IMR-90 (cell line): ENCODE measurements around the gene GAREM1. TPM values are rescaled to one million over a fixed set of nuclear protein-coding genes. Genes with fewer than 3 reads are reported as not detected.

Experiments
- ATAC-seq: fragments of 200-7000 bp; cut with Tn5 transposase; 2 replicates; pipeline ENCODE4 v1.9.1; 2020; ENCODE audit warnings: low read depth, mild to moderate bottlenecking, moderate library complexity
- BruUV-seq: library from RNA; stranded (reverse); fragments of 400-500 nt; replicated peaks from 2 replicates; lab custom pipeline; 2021; lab: Mats Ljungman, UMichigan
- CTCF ChIA-PET: fragments of 300-600 bp; formaldehyde crosslinking; extraction: SDS; loops from one replicate; lab custom pipeline; 2021; ENCODE audit warnings: antibody characterized with exemption; lab: Yijun Ruan, JAX
- POLR2A ChIA-PET: fragments of 300-600 bp; sonication (Branson Sonifier 250); formaldehyde crosslinking; loops from one replicate; lab custom pipeline; 2022; ENCODE audit warnings: antibody characterized with exemption; ENCODE audit not compliant: unreplicated experiment; lab: Charles Lee
- DNase-seq: peaks from one replicate; pipeline ENCODE4 v3.0.0; 2013
- H2AFZ ChIP-seq: replicated peaks from 2 replicates; pipeline ENCODE3; 2013; ENCODE audit warnings: low read length, mild to moderate bottlenecking; ENCODE audit not compliant: poor library complexity
- H2AK5ac ChIP-seq: 2 replicates; pipeline ENCODE4 v1.6.1; 2013; ENCODE audit warnings: low read depth, low read length, inconsistent platforms
- H2AK9ac ChIP-seq: replicated peaks from 2 replicates; pipeline ENCODE3; 2013; ENCODE audit warnings: mild to moderate bottlenecking, low read depth, low read length, moderate library complexity; ENCODE audit not compliant: poor library complexity
- H2BK120ac ChIP-seq: 2 replicates; pipeline ENCODE4 v1.6.1; 2013; ENCODE audit warnings: low read depth, low read length, inconsistent platforms
- H2BK15ac ChIP-seq: 3 replicates; pipeline ENCODE4 v1.6.1; 2013; ENCODE audit warnings: low read depth, low read length, inconsistent platforms
- H2BK20ac ChIP-seq: 2 replicates; pipeline ENCODE4 v1.6.1; 2013; ENCODE audit warnings: low read depth, mild to moderate bottlenecking, inconsistent platforms, low read length, moderate library complexity
- H2BK5ac ChIP-seq: 2 replicates; pipeline ENCODE4 v1.6.1; 2013; ENCODE audit warnings: mild to moderate bottlenecking, low read depth, low read length, inconsistent platforms; ENCODE audit not compliant: poor library complexity, severe bottlenecking
- H3K14ac ChIP-seq: replicated peaks from 2 replicates; pipeline ENCODE4 v1.6.1; 2013; ENCODE audit warnings: low read depth, low read length, inconsistent platforms
- H3K18ac ChIP-seq: 2 replicates; pipeline ENCODE4 v1.6.1; 2013; ENCODE audit warnings: low read depth, low read length, control low read depth
- H3K23ac ChIP-seq: 2 replicates; pipeline ENCODE4 v1.6.1; 2013; ENCODE audit warnings: low read depth, low read length, inconsistent platforms
- H3K27ac ChIP-seq: 2 replicates; pipeline ENCODE4 v1.5.1; 2013; ENCODE audit warnings: mild to moderate bottlenecking, control low read depth, low read length; ENCODE audit not compliant: insufficient read depth
- H3K27me3 ChIP-seq: 2 replicates; pipeline ENCODE4 v1.6.1; 2013; ENCODE audit warnings: low read length; ENCODE audit not compliant: control insufficient read depth, insufficient read depth
- H3K36me3 ChIP-seq: 2 replicates; pipeline ENCODE4 v1.6.1; 2013; ENCODE audit warnings: low read length, mixed read lengths; ENCODE audit not compliant: control insufficient read depth, insufficient read depth
- H3K4ac ChIP-seq: 2 replicates; pipeline ENCODE4 v1.6.1; 2013; ENCODE audit warnings: low read depth, low read length, inconsistent platforms
- H3K4me1 ChIP-seq: 2 replicates; pipeline ENCODE4 v1.6.1; 2013; ENCODE audit warnings: low read length, mixed read lengths; ENCODE audit not compliant: control insufficient read depth, insufficient read depth
- H3K4me2 ChIP-seq: 2 replicates; pipeline ENCODE4 v1.6.1; 2013; ENCODE audit warnings: low read depth, mild to moderate bottlenecking, control low read depth, low read length, moderate library complexity
- H3K4me3 ChIP-seq: 2 replicates; pipeline ENCODE4 v1.5.1; 2013; ENCODE audit warnings: low read depth, mild to moderate bottlenecking, control low read depth, low read length, moderate library complexity; ENCODE audit not compliant: insufficient read depth
- H3K56ac ChIP-seq: 2 replicates; pipeline ENCODE4 v1.6.1; 2013; ENCODE audit warnings: low read length, inconsistent platforms; ENCODE audit not compliant: insufficient read depth; ENCODE audit errors: extremely low read depth
- H3K79me1 ChIP-seq, 2 experiments: 2 replicates each; pipeline ENCODE4 v1.6.1; 2013; ENCODE audit warnings: low read length in 2 of 2, inconsistent platforms in 1 of 2, low read depth in 1 of 2
- H3K9ac ChIP-seq: 2 replicates; pipeline ENCODE4 v1.6.1; 2013; ENCODE audit warnings: low read depth, low read length, control low read depth
- H3K9me1 ChIP-seq: 2 replicates; pipeline ENCODE4 v1.6.1; 2013; ENCODE audit warnings: low read length, inconsistent platforms; ENCODE audit not compliant: insufficient read depth
- H3K9me3 ChIP-seq: 2 replicates; pipeline ENCODE4 v1.6.1; 2013; ENCODE audit warnings: low read length; ENCODE audit not compliant: control insufficient read depth, insufficient read depth
- H4K20me1 ChIP-seq: 2 replicates; pipeline ENCODE4 v1.6.1; 2013; ENCODE audit warnings: low read length, inconsistent platforms; ENCODE audit not compliant: insufficient read depth
- H4K5ac ChIP-seq: 2 replicates; pipeline ENCODE4 v1.6.1; 2013; ENCODE audit warnings: mild to moderate bottlenecking, low read depth, low read length, control low read depth
- H4K8ac ChIP-seq, 2 experiments: 2 replicates each; pipeline ENCODE4 v1.6.1; 2013; ENCODE audit warnings: low read depth in 2 of 2, low read length in 2 of 2, control low read depth in 1 of 2, inconsistent platforms in 1 of 2
- H4K91ac ChIP-seq: 2 replicates; pipeline ENCODE4 v1.6.1; 2013; ENCODE audit warnings: low read depth, low read length, inconsistent platforms; ENCODE audit not compliant: insufficient read depth
- CHD1 ChIP-seq: IDR thresholded peaks from 2 replicates; pipeline ENCODE4 v1.6.1; 2012; ENCODE audit warnings: low read depth, low read length, improper control_type of control experiment
- CTCF ChIP-seq: conservative IDR thresholded peaks from 2 replicates; pipeline ENCODE4 v1.5.1; 2012; ENCODE audit warnings: mild to moderate bottlenecking, low read depth, low read length, improper control_type of control experiment
- ELK1 ChIP-seq: fragments of 150-350 bp; IDR thresholded peaks from 2 replicates; pipeline ENCODE4 v1.6.1; 2016; ENCODE audit warnings: low read depth, mild to moderate bottlenecking, low read length, moderate library complexity, borderline replicate concordance
- MAZ ChIP-seq: IDR thresholded peaks from 2 replicates; pipeline ENCODE4 v1.6.1; 2012; ENCODE audit warnings: low read depth, mild to moderate bottlenecking, low read length, improper control_type of control experiment, moderate library complexity, borderline replicate concordance
- MXI1 ChIP-seq: IDR thresholded peaks from 2 replicates; pipeline ENCODE4 v1.6.1; 2012; ENCODE audit warnings: low read depth, mild to moderate bottlenecking, low read length, moderate library complexity, borderline replicate concordance
- POLR2A ChIP-seq: IDR thresholded peaks from 2 replicates; pipeline ENCODE4 v1.6.1; 2012; ENCODE audit warnings: mild to moderate bottlenecking, low read depth, low read length
- RAD21 ChIP-seq: IDR thresholded peaks from 2 replicates; pipeline ENCODE4 v1.6.1; 2012; ENCODE audit warnings: low read length, improper control_type of control experiment
- RCOR1 ChIP-seq: IDR thresholded peaks from 2 replicates; pipeline ENCODE4 v1.6.1; 2012; ENCODE audit warnings: mild to moderate bottlenecking, low read length, improper control_type of control experiment; ENCODE audit not compliant: insufficient replicate concordance
- RFX5 ChIP-seq: IDR thresholded peaks from 2 replicates; pipeline ENCODE4 v1.8.0; 2012; ENCODE audit warnings: low read depth, mild to moderate bottlenecking, low read length, moderate library complexity
- SMC3 ChIP-seq: fragments of 150-350 bp; IDR thresholded peaks from 2 replicates; pipeline ENCODE4 v1.6.1; 2016; ENCODE audit warnings: low read depth, mild to moderate bottlenecking, antibody characterized with exemption, low read length, moderate library complexity
- USF2 ChIP-seq: fragments of 150-350 bp; IDR thresholded peaks from 2 replicates; pipeline ENCODE4 v1.6.1; 2017; ENCODE audit warnings: mild to moderate bottlenecking, antibody characterized with exemption, low read length, low read depth
- WGBS, 2 experiments: methylation state at CpG; one replicate each; pipeline versions ENCODE4 v1.1.5 to v1.1.7; 2013; ENCODE audit warnings: missing lambda C conversion rate in 2 of 2; ENCODE audit not compliant: insufficient read length in 1 of 2; ENCODE audit errors: extremely low coverage in 2 of 2; 5-methylcytosine and 5-hydroxymethylcytosine counted together
- dilution Hi-C: fragments of 300-500 bp; cut with HindIII; formaldehyde crosslinking; loops from one replicate; pipeline ENCODE4 v1.14.3; 2018; ENCODE audit warnings: low sequenced_read_pairs; ENCODE audit not compliant: unreplicated experiment
- in situ Hi-C: fragments of 300-500 bp; cut with MboI; formaldehyde crosslinking; loops from 3 replicates; pipeline ENCODE4 v1.14.3; 2019; ENCODE audit warnings: low sequenced_read_pairs, inconsistent platforms, mixed read lengths
- intact Hi-C: fragments of 100-400 bp; cut with micrococcal nuclease; formaldehyde crosslinking; loops from 2 replicates; pipeline ENCODE4 v1.10.0; 2022
- polyA plus RNA-seq, 3 experiments: library from polyadenylated mRNA; depleted of rRNA; stranded (reverse); fragments of >200 nt; gene quantifications; 2 replicates each; pipeline ENCODE4 v1.2.3, GENCODE V29; 2012; ENCODE audit warnings: low replicate concordance in 1 of 3
- total RNA-seq: library from RNA; depleted of rRNA; stranded (reverse); fragments of >200 nt; gene quantifications from 2 replicates; pipeline ENCODE4 v1.2.3, GENCODE V29; 2012

Gene GAREM1
- total and polyA plus RNA-seq, 2 of the 4 experiments (the other 2 are of a cell fraction) = 1.4 to 2.3 TPM

DNA sequence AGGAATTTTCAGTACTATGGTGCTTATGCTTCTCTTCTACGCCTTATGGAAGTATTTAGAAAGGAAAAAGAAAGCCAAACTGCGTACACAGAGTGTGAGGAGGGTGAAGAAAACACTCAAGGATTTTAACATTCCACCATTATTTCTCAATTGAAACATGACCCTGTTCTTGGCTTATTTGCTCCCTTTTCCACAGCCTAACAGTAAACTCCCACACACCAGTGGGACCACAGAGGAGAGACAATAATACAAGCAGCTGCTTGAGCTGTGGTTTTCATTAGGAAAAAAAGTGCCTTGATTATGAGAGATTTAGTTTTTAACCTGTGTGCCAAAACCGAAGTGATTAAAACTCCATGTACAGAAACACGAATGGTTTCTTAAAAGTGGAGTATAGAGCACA is 146.5 kb downstream of the GAREM1 start:
- Histone ChIP-seq H2BK15ac (no peak overlapping the region), H3K27ac (no peak overlapping the region), H3K79me1 (no peaks in the 10 kb centered on the region), H3K23ac (no peak overlapping the region), H2BK120ac (no peak overlapping the region), H4K91ac (no peak overlapping the region), H3K4me1 (peaks cover 10% of the 10 kb centered on the region), H3K4me3 (no peak overlapping the region), H4K20me1 (no peaks in the 10 kb centered on the region), H3K14ac (no peak overlapping the region), H2BK5ac (no peak overlapping the region), H3K9ac (no peak overlapping the region), H3K4me2 (no peak overlapping the region; the same call in 1 of the 2 replicates), H2AFZ (no peak overlapping the region), H3K56ac (no peak overlapping the region), H2BK20ac (no peak overlapping the region), H4K8ac (no peak overlapping the region), H4K5ac (no peak overlapping the region), H3K4ac (no peak overlapping the region), H3K9me1 (no peaks in the 10 kb centered on the region; the same call in 1 of the 2 replicates), H2AK9ac (no peak overlapping the region), H3K9me3 (no peaks in the 10 kb centered on the region), H3K36me3 (no peaks in the 10 kb centered on the region), H3K18ac (no peak overlapping the region), H2AK5ac (no peak overlapping the region), H3K27me3 (no peaks in the 10 kb centered on the region)
- BruUV-seq = no TSS peak
- ChIA-PET POLR2A (no interaction called here), CTCF (interaction anchor here (1.3 kb wide), 1 partner anchor 14 kb away, joined by 3 read pairs; no protein-coding TSS in a partner anchor)
- dilution Hi-C loops = no loop called here
- in situ Hi-C loops = no loop called here
- intact Hi-C loops = no loop called here
- no CpG with 5 or more reads among the region's 4 CpGs for WGBS, 2 experiments
- DNase-seq (peak; percentile 23), ATAC-seq (peak; percentile 10; the same call in 1 of the 2 replicates)
- TF ChIP-seq USF2 (no peak), ELK1 (no peak), RFX5 (no peak), RAD21 (no peak), POLR2A (no peak), MXI1 (no peak), MAZ (no peak), RCOR1 (no peak), CTCF (no peak), SMC3 (no peak), CHD1 (no peak)
